Parathyroid adenoma (tissue), 2 donors: Measurements from ENCODE around the gene UNK.
A peak's percentile ranks its signal among the peaks of the same experiment; 100 is the strongest.
"Not testable (repeated sequence)": the region's sequence is repeated elsewhere in the genome, so short reads cannot be mapped to it uniquely, and the experiment has no call there.

ENCODE experiments used
- H2AFZ ChIP-seq: fragments of 300-600 bp; sonication (generic); one replicate; pipeline ENCODE4 v1.7.0; 2017; ENCODE audit warnings: antibody characterized with exemption, mild to moderate bottlenecking
- H3K27ac ChIP-seq: fragments of 300-600 bp; sonication (generic); one replicate; pipeline ENCODE4 v1.7.0; 2017
- H3K27me3 ChIP-seq: fragments of 300-600 bp; sonication (generic); one replicate; pipeline ENCODE4 v1.7.0; 2017; ENCODE audit warnings: low read length; ENCODE audit not compliant: control insufficient read depth, insufficient read depth
- H3K36me3 ChIP-seq: fragments of 300-600 bp; sonication (generic); one replicate; pipeline ENCODE4 v1.7.0; 2017; ENCODE audit warnings: low read length; ENCODE audit not compliant: control insufficient read depth, insufficient read depth
- H3K4me1 ChIP-seq: fragments of 300-600 bp; sonication (generic); one replicate; pipeline ENCODE4 v1.7.0; 2017; ENCODE audit warnings: control low read depth
- H3K4me2 ChIP-seq: fragments of 300-600 bp; sonication (generic); one replicate; pipeline ENCODE4 v1.7.0; 2017; ENCODE audit warnings: low read length
- H3K4me3 ChIP-seq: fragments of 300-600 bp; sonication (generic); one replicate; pipeline ENCODE4 v1.7.0; 2017; ENCODE audit warnings: low read depth, low read length
- H3K79me2 ChIP-seq: fragments of 300-600 bp; sonication (generic); one replicate; pipeline ENCODE4 v1.7.0; 2017; ENCODE audit warnings: control low read depth
- H3K9ac ChIP-seq: fragments of 300-600 bp; sonication (generic); one replicate; pipeline ENCODE4 v1.7.0; 2017; ENCODE audit warnings: mild to moderate bottlenecking
- H3K9me3 ChIP-seq: fragments of 300-600 bp; sonication (generic); one replicate; pipeline ENCODE4 v1.7.0; 2017; ENCODE audit warnings: low read length; ENCODE audit not compliant: control insufficient read depth
- CTCF ChIP-seq: fragments of 300-600 bp; sonication (generic); IDR thresholded peaks from one replicate; pipeline ENCODE4 v1.7.0; 2017; ENCODE audit warnings: antibody characterized with exemption, mild to moderate bottlenecking
- donor health status: primary hyperparathyroidism.

Gene UNK

GRCh38 chr17:75776386-75777295 lies 8.0 kb upstream of the UNK start:
- Histone ChIP-seq H3K9me3 (no peaks in the 10 kb centered on the region), H3K4me3 (peak overlapping the region; percentile 99), H3K4me2 (peak overlapping the region; percentile 85), H3K27ac (peak overlapping the region; percentile 98), H2AFZ (no peak overlapping the region), H3K36me3 (no peaks in the 10 kb centered on the region), H3K27me3 (no peaks in the 10 kb centered on the region), H3K79me2 (peaks cover 35% of the 10 kb centered on the region), H3K4me1 (peaks cover 24% of the 10 kb centered on the region), H3K9ac (no peak overlapping the region)
- TF ChIP-seq CTCF = no peak

DNA sequence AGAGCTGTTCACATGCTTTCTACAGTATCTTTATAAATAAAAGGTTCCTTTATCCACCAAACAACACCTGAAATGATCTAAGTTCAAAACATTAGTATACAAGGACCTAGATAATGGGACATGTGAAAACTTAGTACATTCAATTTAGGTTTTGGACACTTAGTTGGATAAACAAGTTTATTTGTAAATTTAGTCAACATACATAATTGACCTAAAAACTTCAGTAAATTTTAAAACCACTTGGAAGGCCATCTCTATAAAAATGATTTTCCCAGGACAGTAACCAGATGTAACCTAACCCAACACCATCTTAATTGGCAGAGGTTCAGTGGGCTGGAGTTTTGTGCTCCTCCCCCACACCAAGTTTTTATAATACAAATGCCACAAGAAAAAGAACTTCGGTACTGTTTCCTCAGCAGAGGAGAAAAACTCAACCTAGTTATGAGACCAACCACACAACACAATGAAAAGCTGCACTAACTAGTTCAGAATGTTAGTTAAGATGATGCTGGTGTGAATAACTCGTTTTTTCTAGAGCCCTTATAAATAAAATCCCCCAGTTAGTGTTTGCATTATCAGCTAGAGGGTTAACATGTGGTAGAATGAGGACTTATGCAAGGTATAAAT lies 7.2 kb upstream of the UNK start:
- no peaks in the 10 kb centered on the region for H3K36me3 ChIP-seq
- no peaks in the 10 kb centered on the region for H3K9me3 ChIP-seq
- peaks cover 35% of the 10 kb centered on the region for H3K79me2 ChIP-seq
- H3K4me1 ChIP-seq = peaks cover 20% of the 10 kb centered on the region
- no peak overlapping the region for H2AFZ ChIP-seq
- H3K27ac ChIP-seq = peak overlapping the region; percentile 98
- peak overlapping the region; percentile 85 for H3K4me2 ChIP-seq
- peak overlapping the region; percentile 99 for H3K4me3 ChIP-seq
- H3K27me3 ChIP-seq = no peaks in the 10 kb centered on the region
- no peak for TF ChIP-seq CTCF
- H3K9ac ChIP-seq = no peak overlapping the region

DNA sequence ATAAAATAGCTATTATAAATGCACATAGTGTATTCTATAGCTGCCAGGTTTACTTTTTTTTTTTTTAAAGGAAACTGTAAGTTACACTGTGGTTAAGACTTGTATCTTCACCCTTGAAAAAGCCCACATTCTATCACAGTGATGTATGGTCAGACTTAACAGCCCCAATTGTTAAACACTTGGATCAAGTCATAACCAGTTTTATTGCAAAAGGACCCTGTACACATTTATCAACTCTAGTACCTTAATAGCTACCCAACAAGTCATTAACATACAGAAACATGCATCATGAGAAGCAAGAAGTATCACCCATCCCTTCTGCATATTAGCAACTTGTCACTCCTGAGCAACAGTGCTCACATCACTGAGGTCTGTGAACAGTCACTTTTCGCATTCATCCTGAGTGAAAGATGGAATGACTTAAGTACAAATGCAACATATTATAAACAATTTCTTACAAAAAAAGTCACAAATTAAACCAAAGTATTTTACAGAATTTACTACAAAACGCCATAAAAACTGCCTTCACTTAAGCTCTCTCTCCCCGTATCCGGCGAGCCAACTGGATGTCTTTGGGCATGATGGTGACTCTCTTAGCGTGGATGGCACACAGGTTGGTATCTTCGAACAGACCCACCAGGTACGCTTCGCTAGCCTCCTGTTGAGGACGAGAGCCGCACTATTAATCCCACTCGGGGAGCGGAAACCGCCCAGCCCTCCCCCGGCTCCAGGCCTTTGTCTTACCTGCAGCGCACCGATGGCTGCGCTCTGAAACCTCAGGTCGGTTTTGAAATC lies 6.3 kb upstream of the UNK start:
- peaks cover 21% of the 10 kb centered on the region for H3K4me1 ChIP-seq
- H3K27me3 ChIP-seq, H3K9me3 ChIP-seq, H2AFZ ChIP-seq, H3K36me3 ChIP-seq: not testable (repeated sequence)
- peak overlapping the region; percentile 85 for H3K4me2 ChIP-seq
- peak overlapping the region; percentile 98 for H3K9ac ChIP-seq
- H3K79me2 ChIP-seq = peaks cover 32% of the 10 kb centered on the region
- peak overlapping the region; percentile 99 for H3K4me3 ChIP-seq
- H3K27ac ChIP-seq = peak overlapping the region; percentile 98

DNA sequence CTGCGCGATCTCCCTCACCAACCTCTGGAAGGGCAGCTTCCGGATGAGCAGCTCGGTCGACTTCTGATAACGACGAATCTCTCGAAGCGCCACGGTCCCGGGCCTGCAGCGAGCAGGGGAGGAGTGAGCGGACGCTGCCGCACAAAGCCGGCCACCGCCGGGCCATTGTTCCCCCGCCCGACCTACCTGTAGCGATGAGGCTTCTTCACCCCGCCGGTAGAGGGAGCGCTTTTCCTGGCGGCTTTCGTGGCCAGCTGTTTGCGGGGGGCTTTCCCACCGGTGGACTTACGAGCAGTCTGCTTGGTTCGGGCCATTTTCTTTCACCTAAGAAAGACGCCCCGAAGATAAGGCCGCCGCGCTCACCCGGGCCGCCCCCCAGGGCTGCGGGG lies 5.8 kb upstream of the UNK start:
- H3K27ac ChIP-seq = peak overlapping the region; percentile 98
- H3K4me2 ChIP-seq = peak overlapping the region; percentile 85
- peaks cover 29% of the 10 kb centered on the region for H3K79me2 ChIP-seq
- TF ChIP-seq CTCF = peak; percentile 61
- H3K9ac ChIP-seq = peak overlapping the region; percentile 98
- no peaks in the 10 kb centered on the region for H3K9me3 ChIP-seq
- H3K4me3 ChIP-seq = peak overlapping the region; percentile 99
- no peaks in the 10 kb centered on the region for H3K27me3 ChIP-seq
- H3K4me1 ChIP-seq = peaks cover 26% of the 10 kb centered on the region
- no peak overlapping the region for H2AFZ ChIP-seq
- H3K36me3 ChIP-seq = no peaks in the 10 kb centered on the region
